Epithelial cell of alveolus of lung (primary cell): Measurements from ENCODE around the gene SLC66A1. TPM values are rescaled to one million over a fixed set of nuclear protein-coding genes. Genes with fewer than 3 reads are reported as not detected.

Experiments
- total RNA-seq: library from RNA; depleted of rRNA; stranded (reverse); fragments of >200 nt; gene quantifications from 2 replicates; pipeline ENCODE4 v1.2.1, GENCODE V29; 2015

The SLC66A1 gene
- 16.6 and 21.3 TPM in 2 replicates for total RNA-seq

GRCh38 chr1:19311931-19312781 is at the start of gene SLC66A1, which contains the start of gene AKR7A2:
TSS of gene SLC66A1 (plus strand) at chr1:19312326. CDS start at chr1:19317678, 5,352 bp downstream.
TSS of gene AKR7A2 (minus strand) at chr1:19312144. CDS start at chr1:19312124, 20 bp downstream.

GRCh38 chr1:19288324-19289241 is 23.5 kb upstream of the SLC66A1 start, which contains the start of gene AKR7A3:
TSS of gene AKR7A3 (minus strand) at chr1:19288770. CDS start at chr1:19288709, 61 bp downstream.

Other genes starting within 250 kb of the SLC66A1 start
- 66.2 and 79.8 TPM in 2 replicates for gene UBR4, start 102.1 kb upstream of the SLC66A1 start, total RNA-seq
- 32.2 and 72.5 TPM in 2 replicates for gene EMC1, start 60.8 kb upstream of the SLC66A1 start, total RNA-seq
- 21.4 and 40.1 TPM in 2 replicates for gene MRTO4, start 60.5 kb upstream of the SLC66A1 start, total RNA-seq
- gene AKR7A3, start 23.6 kb upstream of the SLC66A1 start, total RNA-seq = under 0.01 and 1.2 TPM in 2 replicates
- 129 and 179 TPM in 2 replicates for gene AKR7A2, start 182 bp upstream of the SLC66A1 start, total RNA-seq
- 156 and 176 TPM in 2 replicates for gene CAPZB, start 173.2 kb downstream of the SLC66A1 start, total RNA-seq